ENCODE results near the gene RAPGEF1. TPM values are rescaled to one million over a fixed set of nuclear protein-coding genes. Genes with fewer than 3 reads are reported as not detected.

Gene RAPGEF1
- polyA plus RNA-seq, 4 donors = 32.1 to 38.9 (median 37.6) TPM

- no peak for DNase-seq (ENCODE audit: low read depth in 4 of 4, low spot score in 3 of 4)
Measured at GRCh38 chr9:131628459-131629225, 111.2 kb downstream of the RAPGEF1 start.

- DNase-seq (ENCODE audit: low read depth in 4 of 4, low spot score in 3 of 4) = no peak
Measured at GRCh38 chr9:131627648-131628458, 112.0 kb downstream of the RAPGEF1 start.

- DNase-seq (ENCODE audit: low read depth in 4 of 4, low spot score in 3 of 4) = no peak
Measured at GRCh38 chr9:131627326-131627647, 112.6 kb downstream of the RAPGEF1 start.

- DNase-seq (ENCODE audit: low read depth in 4 of 4, low spot score in 3 of 4) = no peak
Measured at GRCh38 chr9:131625790-131626670, 113.8 kb downstream of the RAPGEF1 start.

- DNase-seq (ENCODE audit: low read depth in 4 of 4, low spot score in 3 of 4) = no peak
Measured at GRCh38 chr9:131625508-131625787, 114.4 kb downstream of the RAPGEF1 start.

GRCh38 chr9:131624636-131625507, 115.0 kb downstream of the RAPGEF1 start:
- DNase-seq (ENCODE audit: low read depth in 4 of 4, low spot score in 3 of 4) = no peak

- DNase-seq (ENCODE audit: low read depth in 4 of 4, low spot score in 3 of 4) = no peak
Measured at GRCh38 chr9:131623655-131624330, 116.1 kb downstream of the RAPGEF1 start.

- DNase-seq (ENCODE audit: low read depth in 4 of 4, low spot score in 3 of 4) = no peak
Measured at GRCh38 chr9:131622523-131622922, 117.4 kb downstream of the RAPGEF1 start.

- no peak for DNase-seq (ENCODE audit: low read depth in 4 of 4, low spot score in 3 of 4)
Measured at GRCh38 chr9:131621551-131622358, 118.1 kb downstream of the RAPGEF1 start.

- DNase-seq (ENCODE audit: low read depth in 4 of 4, low spot score in 3 of 4) = no peak
Measured at GRCh38 chr9:131620764-131621520, 118.9 kb downstream of the RAPGEF1 start.

- no peak for DNase-seq (ENCODE audit: low read depth in 4 of 4, low spot score in 3 of 4)
Measured at GRCh38 chr9:131619680-131620079, 120.2 kb downstream of the RAPGEF1 start.

- DNase-seq (ENCODE audit: low read depth in 4 of 4, low spot score in 3 of 4) = no peak
Measured at GRCh38 chr9:131618785-131619184, 121.1 kb downstream of the RAPGEF1 start.

- DNase-seq (ENCODE audit: low read depth in 4 of 4, low spot score in 3 of 4) = no peak
Measured at GRCh38 chr9:131618071-131618479, 121.8 kb downstream of the RAPGEF1 start.

GRCh38 chr9:131617611-131618010, 122.3 kb downstream of the RAPGEF1 start:
- DNase-seq (ENCODE audit: low read depth in 4 of 4, low spot score in 3 of 4) = no peak

GRCh38 chr9:131616983-131617604, 122.8 kb downstream of the RAPGEF1 start:
- no peak for DNase-seq (ENCODE audit: low read depth in 4 of 4, low spot score in 3 of 4)

- no peak for DNase-seq (ENCODE audit: low read depth in 4 of 4, low spot score in 3 of 4)
Measured at GRCh38 chr9:131614340-131614915, 125.4 kb downstream of the RAPGEF1 start.

- DNase-seq (ENCODE audit: low read depth in 4 of 4, low spot score in 3 of 4) = no peak
Measured at GRCh38 chr9:131613921-131614320, 126.0 kb downstream of the RAPGEF1 start.
